HEK293 (cell line): ENCODE data around the gene SIK2.

Experiments used
- ZNF148 ChIP-seq: fragments of 450-650 bp; formaldehyde crosslinking; IDR thresholded peaks from 2 replicates; pipeline ENCODE4 v1.5.0; 2017; ENCODE audit warnings: missing biosample characterization, missing genetic modification characterization, borderline replicate concordance
- ZNF274 ChIP-seq, 2 experiments: fragments of 200-500 bp in 1 of 2; fragments of 450-650 bp in 1 of 2; sonication (Bioruptor generic) in 1 of 2; formaldehyde crosslinking in 1 of 2; IDR thresholded peaks; 2 replicates each; pipeline versions ENCODE4 v1.5.1 to v1.6.1; 2014 to 2016; ENCODE audit warnings: borderline replicate concordance in 1 of 2, inconsistent platforms in 1 of 2, low read length in 1 of 2, missing biosample characterization in 1 of 2, missing genetic modification characterization in 1 of 2
- ZNF548 ChIP-seq: fragments of 450-650 bp; formaldehyde crosslinking; IDR thresholded peaks from 2 replicates; pipeline ENCODE4 v1.5.1; 2016; ENCODE audit warnings: missing biosample characterization, missing genetic modification characterization
- ZNF692 ChIP-seq: fragments of 450-650 bp; formaldehyde crosslinking; IDR thresholded peaks from 2 replicates; pipeline ENCODE4 v1.5.1; 2016; ENCODE audit warnings: missing biosample characterization, missing genetic modification characterization

- TF ChIP-seq ZNF148 (no peak), ZNF692 (no peak), ZNF548 (tag by site-specific recombination) (no peak), ZNF274 (IDR thresholded peaks at IDR 0.05; ENCODE audit: low read length) (no peak), ZNF274 (tag by site-specific recombination; IDR thresholded peaks at IDR 0.05; ENCODE audit: borderline replicate concordance) (no peak)
These were observed 74.8 kb downstream of the SIK2 start for GRCh38 chr11:111676878-111677585.
